KMS-11 (cell line): Measurements from ENCODE around the gene PRKG1.

ENCODE experiments used
- H2AFZ ChIP-seq: fragments of 200-600 bp; sonication (generic); 2 replicates; pipeline ENCODE4 v1.6.1; 2016; ENCODE audit warnings: antibody characterized with exemption, mixed run types, low read depth
- H3K27ac ChIP-seq: fragments of 200-600 bp; sonication (generic); 2 replicates; pipeline ENCODE4 v1.6.1; 2016; ENCODE audit warnings: mild to moderate bottlenecking, mixed run types
- H3K27me3 ChIP-seq: fragments of 200-600 bp; sonication (generic); 2 replicates; pipeline ENCODE4 v1.6.1; 2017; ENCODE audit warnings: mild to moderate bottlenecking, low read depth, mixed run types, moderate library complexity; ENCODE audit not compliant: insufficient read depth
- H3K36me3 ChIP-seq: fragments of 200-600 bp; sonication (generic); 2 replicates; pipeline ENCODE4 v1.6.1; 2017; ENCODE audit warnings: mild to moderate bottlenecking, mixed run types; ENCODE audit not compliant: insufficient read depth
- H3K4me1 ChIP-seq: fragments of 200-600 bp; sonication (generic); 2 replicates; pipeline ENCODE4 v1.6.1; 2016; ENCODE audit warnings: mild to moderate bottlenecking, low read depth, mixed run types; ENCODE audit not compliant: poor library complexity, severe bottlenecking
- H3K4me2 ChIP-seq: fragments of 200-600 bp; sonication (generic); 2 replicates; pipeline ENCODE4 v1.7.0; 2016; ENCODE audit warnings: mild to moderate bottlenecking, mixed run types
- H3K4me3 ChIP-seq: fragments of 200-600 bp; sonication (generic); IDR thresholded peaks from 2 replicates; pipeline ENCODE4 v1.6.1; 2017; ENCODE audit warnings: low read depth, low read length, mixed read lengths; ENCODE audit not compliant: insufficient read depth
- H3K79me2 ChIP-seq: fragments of 200-600 bp; sonication (generic); 2 replicates; pipeline ENCODE4 v1.6.1; 2016; ENCODE audit warnings: low read depth, mixed run types; ENCODE audit not compliant: insufficient read depth
- H3K9ac ChIP-seq: fragments of 200-600 bp; sonication (generic); 2 replicates; pipeline ENCODE4 v1.6.1; 2016; ENCODE audit warnings: mild to moderate bottlenecking, mixed run types
- H4K20me1 ChIP-seq: fragments of 200-600 bp; sonication (generic); 2 replicates; pipeline ENCODE4 v1.6.1; 2016; ENCODE audit warnings: mild to moderate bottlenecking, mixed run types; ENCODE audit not compliant: insufficient read depth
- CTCF ChIP-seq: fragments of 200-600 bp; sonication (generic); conservative IDR thresholded peaks from 2 replicates; pipeline ENCODE4 v1.6.1; 2017; ENCODE audit warnings: low read depth, mild to moderate bottlenecking, antibody characterized with exemption, low read length, moderate library complexity, mixed read lengths

Gene PRKG1

GRCh38 chr10:51459476-51459875 lies 385.2 kb downstream of the PRKG1 start:
- Histone ChIP-seq H4K20me1 (no peaks in the 10 kb centered on the region), H3K27me3 (no peaks in the 10 kb centered on the region), H2AFZ (no peak overlapping the region), H3K27ac (no peak overlapping the region), H3K9ac (no peak overlapping the region), H3K4me2 (no peak overlapping the region), H3K79me2 (no peaks in the 10 kb centered on the region), H3K36me3 (no peaks in the 10 kb centered on the region), H3K4me3 (no peak overlapping the region), H3K4me1 (no peaks in the 10 kb centered on the region)
- no peak for TF ChIP-seq CTCF

GRCh38 chr10:51462076-51462779 lies 387.9 kb downstream of the PRKG1 start:
- H3K27ac ChIP-seq: no peak overlapping the region
- no peak overlapping the region for H3K4me2 ChIP-seq
- no peak for TF ChIP-seq CTCF
- H3K79me2 ChIP-seq: no peaks in the 10 kb centered on the region
- no peaks in the 10 kb centered on the region for H3K4me1 ChIP-seq
- no peaks in the 10 kb centered on the region for H3K27me3 ChIP-seq
- H3K36me3 ChIP-seq: no peaks in the 10 kb centered on the region
- no peak overlapping the region for H2AFZ ChIP-seq
- no peaks in the 10 kb centered on the region for H4K20me1 ChIP-seq
- H3K9ac ChIP-seq: no peak overlapping the region
- no peak overlapping the region for H3K4me3 ChIP-seq

GRCh38 chr10:51468424-51468823 lies 394.1 kb downstream of the PRKG1 start:
- Histone ChIP-seq H3K79me2 (no peaks in the 10 kb centered on the region), H3K36me3 (no peaks in the 10 kb centered on the region)

GRCh38 chr10:51469686-51470085 lies 395.4 kb downstream of the PRKG1 start:
- Histone ChIP-seq H3K4me3 (no peak overlapping the region), H3K27me3 (no peaks in the 10 kb centered on the region), H3K4me1 (no peaks in the 10 kb centered on the region), H3K27ac (no peak overlapping the region), H3K9ac (no peak overlapping the region), H3K79me2 (no peaks in the 10 kb centered on the region), H3K4me2 (no peak overlapping the region), H4K20me1 (no peaks in the 10 kb centered on the region), H2AFZ (no peak overlapping the region), H3K36me3 (no peaks in the 10 kb centered on the region)
- TF ChIP-seq CTCF: no peak

More at GRCh38 chr10:51468424-51468823, 394.1 kb downstream of the PRKG1 start:
- no peak overlapping the region for H3K9ac ChIP-seq
- no peak overlapping the region for H3K4me2 ChIP-seq
- H4K20me1 ChIP-seq: no peaks in the 10 kb centered on the region
- no peak overlapping the region for H3K4me3 ChIP-seq
- no peak for TF ChIP-seq CTCF
- no peak overlapping the region for H2AFZ ChIP-seq
- H3K27me3 ChIP-seq: no peaks in the 10 kb centered on the region
- H3K4me1 ChIP-seq: no peaks in the 10 kb centered on the region
- H3K27ac ChIP-seq: no peak overlapping the region
